ENCODE measurements around the gene MAGEB5.

- no peak for TF ChIP-seq CTCF (IDR thresholded peaks at IDR 0.05; ENCODE audit: insufficient read depth, low read length, poor library complexity, severe bottlenecking)
- no peak for TF ChIP-seq EZH2phosphoT487 (conservative IDR thresholded peaks at IDR 0.05; ENCODE audit: low read length)
These were observed 3.4 kb downstream of the MAGEB5 start for GRCh38 chrX:26219351-26219750.
